ENCODE results near the gene TMEM132D. TPM values are rescaled to one million over a fixed set of nuclear protein-coding genes. Genes with fewer than 3 reads are reported as not detected.

TMEM132D gene
- total and polyA plus RNA-seq, 2 of the 8 experiments (the other 6 are each of a cell fraction or from before 2014, with no cell fraction given), result 3.5 to 10.1 TPM

- Histone ChIP-seq H3K4me3 (ENCODE audit: extremely low read depth in 1 of 4, insufficient read depth in 2 of 4, low read depth in 3 of 4, low read length in 4 of 4) (no peak overlapping the region), H2AFZ (ENCODE audit: low read length) (no peak overlapping the region), H3K23ac (ENCODE audit: insufficient read length) (no peak overlapping the region), H4K8ac (ENCODE audit: extremely low read depth, insufficient read depth, low read length) (no peak overlapping the region), H3K27me3 (replicated peaks in 1 of 4; ENCODE audit: control insufficient read depth in 3 of 4, extremely low read depth in 1 of 4, insufficient read depth in 3 of 4, low read length in 3 of 4) (no peaks in the 10 kb centered on the region), H3K23me2 (ENCODE audit: low read depth, low read length) (no peaks in the 10 kb centered on the region), H3K36me3 (ENCODE audit: control insufficient read depth in 2 of 4, insufficient read depth in 4 of 4, low read length in 3 of 4) (no peaks in the 10 kb centered on the region), H4K5ac (ENCODE audit: insufficient read length, low read depth, low read length) (no peak overlapping the region), H2BK12ac (ENCODE audit: low read depth, low read length) (no peak overlapping the region), H2BK5ac (ENCODE audit: low read depth, low read length) (no peak overlapping the region), H3K9me3 (ENCODE audit: insufficient read depth in 2 of 2, low read depth in 1 of 2, low read length in 1 of 2) (peaks cover 0 to 4% of the 10 kb centered on the region in 2 experiments; a peak in 3 of 4 replicates), H4K91ac (replicated peaks; ENCODE audit: insufficient read length, low read length) (no peak overlapping the region), H2BK15ac (ENCODE audit: low read length) (no peak overlapping the region), H3K79me1 (ENCODE audit: low read depth, low read length) (no peaks in the 10 kb centered on the region; the same call in 1 of the 2 replicates), H3K79me2 (ENCODE audit: control insufficient read depth in 1 of 2, insufficient read depth in 2 of 2, low read length in 2 of 2) (peaks cover 0 to 8% of the 10 kb centered on the region in 2 experiments; a peak in 2 of 4 replicates), H3K27ac (ENCODE audit: low read depth, low read length) (no peak overlapping the region), H3K9ac (replicated peaks in 1 of 4; ENCODE audit: extremely low read depth in 1 of 4, low read depth in 3 of 4, low read length in 3 of 4) (no peak overlapping the region), H3K56ac (replicated peaks; ENCODE audit: insufficient read length, low read depth, low read length) (no peak overlapping the region), H3K4me1 (replicated peaks in 1 of 4; ENCODE audit: control insufficient read depth in 3 of 4, insufficient read depth in 4 of 4, low read length in 3 of 4) (peaks cover 0 to 7% (median 4%) of the 10 kb centered on the region in 4 experiments; a peak in 3 of 7 replicates), H2AK5ac (ENCODE audit: low read depth, low read length) (no peak overlapping the region), H2BK120ac (replicated peaks; ENCODE audit: low read depth, low read length) (no peak overlapping the region), H3K4ac (replicated peaks; ENCODE audit: insufficient read length, low read depth, low read length) (no peak overlapping the region), H3K14ac (ENCODE audit: insufficient read length) (no peak overlapping the region), H3K4me2 (ENCODE audit: insufficient read depth in 1 of 2, low read depth in 2 of 2, low read length in 2 of 2) (no peak overlapping the region), H2BK20ac (ENCODE audit: low read length) (no peak overlapping the region), H4K20me1 (replicated peaks in 1 of 2; ENCODE audit: control insufficient read depth in 1 of 2, insufficient read depth in 2 of 2, low read length in 2 of 2) (no peaks in the 10 kb centered on the region), H3K18ac (ENCODE audit: extremely low read depth, low read length) (no peak overlapping the region)
- 98% methylated on average over 8 of the region's 8 CpGs; no CpG with 5 or more reads in 1 of the 2 experiments for whole genome bisulfite sequencing, 2 experiments (ENCODE audit: extremely low coverage in 1 of 2, insufficient coverage in 1 of 2, insufficient read length in 1 of 2, insufficient replicate concordance in 2 of 2, low coverage in 1 of 2, low lambda C conversion rate in 2 of 2, missing lambda C conversion rate in 1 of 2)
- TF ChIP-seq CHD1 (IDR thresholded peaks at IDR 0.05; ENCODE audit: low read depth, low read length), result no peak
- no peak for TF ChIP-seq KDM1A (IDR thresholded peaks at IDR 0.05; ENCODE audit: borderline replicate concordance, low read length)
- TF ChIP-seq PHF8 (conservative IDR thresholded peaks at IDR 0.05; ENCODE audit: low read depth, low read length), result no peak
- TF ChIP-seq E2F6 (IDR thresholded peaks at IDR 0.05), result no peak
- TF ChIP-seq SRF (IDR thresholded peaks at IDR 0.05; ENCODE audit: low read depth, low read length), result no peak
- TF ChIP-seq HDAC6 (IDR thresholded peaks at IDR 0.05; ENCODE audit: low read depth, low read length), result no peak
- TF ChIP-seq BACH1 (IDR thresholded peaks at IDR 0.05; ENCODE audit: low read length), result no peak
- no peak for TF ChIP-seq RFX5 (IDR thresholded peaks at IDR 0.05; ENCODE audit: borderline replicate concordance, low read depth, low read length)
- no peak for TF ChIP-seq TBP (IDR thresholded peaks at IDR 0.05; ENCODE audit: low read depth, low read length)
- TF ChIP-seq CREB1 (IDR thresholded peaks at IDR 0.05), result no peak
- TF ChIP-seq USF2 (IDR thresholded peaks at IDR 0.05; ENCODE audit: low read length), result no peak
- DNase-seq (ENCODE audit: low read depth in 1 of 2, low spot score in 2 of 2), result no peak
- ChIA-PET POLR2A (ENCODE audit: partially characterized antibody) (interaction anchor here (1.5 kb wide), 1 partner anchor 25 kb away, joined by 3 read pairs; no protein-coding TSS in a partner anchor), CTCF (ENCODE audit: partially characterized antibody) (interaction anchor here (1.1 to 4.0 kb wide), 2 partner anchors 10 to 12 kb away, joined by 3 to 19 read pairs; no protein-coding TSS in a partner anchor)
- FAIRE-seq, result no peak
Measured at GRCh38 chr12:129693731-129694130, 210.1 kb downstream of the TMEM132D start.

Measured in H1 (cell line).